Right lobe of liver (tissue), 4 donors: ENCODE measurements around the gene SLC27A5.

Experiments used
- CTCF ChIP-seq, 4 donors: fragments of 200-600 bp in 3 of 4; fragments of 450-650 bp in 1 of 4; IDR thresholded peaks; one replicate each; pipeline versions ENCODE4 v1.5.1 to v1.8.0; 2016 to 2022; ENCODE audit warnings: antibody characterized with exemption in 4 of 4, mild to moderate bottlenecking in 2 of 4
- POLR2A ChIP-seq: fragments of 450-650 bp; IDR thresholded peaks from one replicate; pipeline ENCODE4 v1.6.1; 2017; ENCODE audit warnings: antibody characterized with exemption, mild to moderate bottlenecking
- donor health status: DM: no; HTN: no; CAD: no.
- donor health status: DM: no; HTN: no; CAD: no.
- donor health status: DM: no; HTN: yes; CAD: no.

GRCh38 chr19:58550362-58551122 is 38.8 kb upstream of the SLC27A5 start:
- TF ChIP-seq CTCF (IDR thresholded peaks at IDR 0.05), result no peak
- TF ChIP-seq POLR2A, result no peak
